CD4-positive, alpha-beta T cell treated with Interleukin-4 for 1 hour (primary cell): ENCODE data around the gene SEMA4A.
A peak's percentile ranks its signal among the peaks of the same experiment; 100 is the strongest.
"Not testable (repeated sequence)": the region's sequence is repeated elsewhere in the genome, so short reads cannot be mapped to it uniquely, and the experiment has no call there.

ENCODE experiments used
- DNase-seq, 2 donors: peaks; one replicate each; pipeline ENCODE4 v3.0.0-alpha.2; 2020 to 2022

SEMA4A gene

GRCh38 chr1:156162430-156163037 is 9.1 kb downstream of the SEMA4A start:
- no peak for DNase-seq

- DNase-seq = no peak
Observed at GRCh38 chr1:156163712-156164111, 10.3 kb downstream of the SEMA4A start.

- DNase-seq = no peak
Observed at GRCh38 chr1:156164125-156164831, 10.9 kb downstream of the SEMA4A start.

- no peak for DNase-seq
Observed at GRCh38 chr1:156165083-156165482, 11.7 kb downstream of the SEMA4A start.

- no peak for DNase-seq
Observed at GRCh38 chr1:156167536-156167935, 14.2 kb downstream of the SEMA4A start.

- no peak for DNase-seq
Observed at GRCh38 chr1:156172696-156173470, 19.5 kb downstream of the SEMA4A start.

GRCh38 chr1:156176610-156177210 is 23.3 kb downstream of the SEMA4A start:
- no peak for DNase-seq

- DNase-seq = no peak
Observed at GRCh38 chr1:156177919-156178654, 24.7 kb downstream of the SEMA4A start.

- no peak for DNase-seq
Observed at GRCh38 chr1:156180471-156180870, 27.1 kb downstream of the SEMA4A start.

GRCh38 chr1:156181391-156181924 is 28.1 kb downstream of the SEMA4A start:
- DNase-seq = not testable (repeated sequence)

- not testable (repeated sequence) for DNase-seq
Observed at GRCh38 chr1:156182010-156182779, 28.8 kb downstream of the SEMA4A start.

GRCh38 chr1:156186347-156187177 is 33.2 kb downstream of the SEMA4A start:
- not testable (repeated sequence) for DNase-seq

- DNase-seq = not testable (repeated sequence)
Observed at GRCh38 chr1:156190265-156190664, 36.9 kb downstream of the SEMA4A start.

GRCh38 chr1:156191292-156191964 is 38.0 kb downstream of the SEMA4A start:
- no peak for DNase-seq

GRCh38 chr1:156193208-156193487 is 39.8 kb downstream of the SEMA4A start:
- DNase-seq = no peak

GRCh38 chr1:156193488-156194299 is 40.3 kb downstream of the SEMA4A start, which contains the start of gene SLC25A44:
SLC25A44 (plus strand) TSS chr1:156194104; CDS start chr1:156199848, 5,744 bp downstream.
- peak; percentile 99 for DNase-seq

- DNase-seq = no peak
Observed at GRCh38 chr1:156194300-156194652, 40.9 kb downstream of the SEMA4A start.

- DNase-seq = no peak
Observed at GRCh38 chr1:156195853-156196252, 42.5 kb downstream of the SEMA4A start.

GRCh38 chr1:156196445-156196844 is 43.1 kb downstream of the SEMA4A start:
- DNase-seq = no peak
